Liver (tissue), 9 donors: ENCODE data around the gene RSU1. TPM values are rescaled to one million over a fixed set of nuclear protein-coding genes. Genes with fewer than 3 reads are reported as not detected.

Experiments
- DNase-seq: peaks from one replicate; pipeline ENCODE4 v3.0.0-alpha.2; 2017; ENCODE audit warnings: low spot score
- H3K27ac ChIP-seq, 2 donors: one replicate each; pipeline ENCODE4 v1.7.0; 2013; ENCODE audit warnings: inconsistent platforms in 2 of 2, low read length in 2 of 2, control low read depth in 1 of 2, low read depth in 1 of 2, mild to moderate bottlenecking in 1 of 2
- H3K27me3 ChIP-seq, 4 donors: one replicate each; pipeline versions ENCODE4 v1.6.1 to v1.7.0; 2013; ENCODE audit warnings: low read length in 3 of 4, inconsistent platforms in 1 of 4, mild to moderate bottlenecking in 1 of 4, moderate library complexity in 1 of 4; ENCODE audit not compliant: control insufficient read depth in 4 of 4, insufficient read depth in 4 of 4
- H3K36me3 ChIP-seq, 4 donors: one replicate each; pipeline versions ENCODE4 v1.6.1 to v1.7.0; 2013; ENCODE audit warnings: low read length in 3 of 4, mild to moderate bottlenecking in 3 of 4, low read depth in 1 of 4, moderate library complexity in 1 of 4; ENCODE audit not compliant: control insufficient read depth in 4 of 4, insufficient read depth in 3 of 4
- H3K4me1 ChIP-seq, 4 donors: one replicate each; pipeline versions ENCODE4 v1.6.1 to v1.7.0; 2013; ENCODE audit warnings: low read length in 3 of 4, mild to moderate bottlenecking in 3 of 4, moderate library complexity in 1 of 4; ENCODE audit not compliant: control insufficient read depth in 4 of 4, insufficient read depth in 4 of 4
- H3K4me3 ChIP-seq, 3 donors: one replicate each; pipeline versions ENCODE4 v1.6.1 to v1.7.0; 2013; ENCODE audit warnings: low read length in 3 of 3, control low read depth in 1 of 3, low read depth in 1 of 3, mild to moderate bottlenecking in 1 of 3
- H3K9ac ChIP-seq, 2 donors: one replicate each; pipeline ENCODE4 v1.7.0; 2013; ENCODE audit warnings: low read length in 2 of 2, mild to moderate bottlenecking in 2 of 2, moderate library complexity in 2 of 2, control low read depth in 1 of 2, low read depth in 1 of 2
- H3K9me3 ChIP-seq, 4 donors: one replicate each; pipeline versions ENCODE4 v1.6.1 to v1.7.0; 2013; ENCODE audit warnings: low read length in 3 of 4; ENCODE audit not compliant: control insufficient read depth in 4 of 4
- ATF3 ChIP-seq: IDR thresholded peaks from 2 replicates; pipeline ENCODE4 v1.6.1; 2016; ENCODE audit warnings: antibody characterized with exemption
- CTCF ChIP-seq: fragments of 150-350 bp; IDR thresholded peaks from 2 replicates; pipeline ENCODE4 v1.5.1; 2017; ENCODE audit warnings: improper control_type of control experiment, low read depth, low read length; ENCODE audit not compliant: missing input control
- FOXA1 ChIP-seq: IDR thresholded peaks from 2 replicates; pipeline ENCODE4 v1.6.1; 2016; ENCODE audit warnings: antibody characterized with exemption
- FOXA2 ChIP-seq: IDR thresholded peaks from 2 replicates; pipeline ENCODE4 v1.6.1; 2016; ENCODE audit warnings: antibody characterized with exemption
- GABPA ChIP-seq, 2 donors: IDR thresholded peaks in 1 of 2; conservative IDR thresholded peaks in 1 of 2; 2 replicates each; pipeline ENCODE4 v1.6.1; 2016; ENCODE audit warnings: antibody characterized with exemption in 2 of 2, mild to moderate bottlenecking in 1 of 2, moderate library complexity in 1 of 2
- HNF4A ChIP-seq, 2 donors: conservative IDR thresholded peaks; 2 replicates each; pipeline ENCODE4 v1.6.1; 2016; ENCODE audit warnings: antibody characterized with exemption in 2 of 2, mild to moderate bottlenecking in 2 of 2
- JUND ChIP-seq, 2 donors: IDR thresholded peaks; 2 replicates each; pipeline ENCODE4 v1.6.1; 2016; ENCODE audit warnings: antibody characterized with exemption in 2 of 2
- MAX ChIP-seq: IDR thresholded peaks from 2 replicates; pipeline ENCODE4 v1.6.1; 2016; ENCODE audit warnings: antibody characterized with exemption
- NR2F2 ChIP-seq: IDR thresholded peaks from 2 replicates; pipeline ENCODE4 v1.6.1; 2016; ENCODE audit warnings: antibody characterized with exemption
- RAD21 ChIP-seq, 2 donors: IDR thresholded peaks; 2 replicates each; pipeline ENCODE4 v1.6.1; 2016; ENCODE audit warnings: antibody characterized with exemption in 2 of 2, mild to moderate bottlenecking in 2 of 2
- REST ChIP-seq: IDR thresholded peaks from 2 replicates; pipeline ENCODE4 v1.6.1; 2016; ENCODE audit warnings: antibody characterized with exemption, mild to moderate bottlenecking
- RXRA ChIP-seq, 2 donors: IDR thresholded peaks; 2 replicates each; pipeline ENCODE4 v1.6.1; 2017 to 2018; ENCODE audit warnings: antibody characterized with exemption in 2 of 2, mild to moderate bottlenecking in 1 of 2
- SP1 ChIP-seq: IDR thresholded peaks from 2 replicates; pipeline ENCODE4 v1.6.1; 2018; ENCODE audit warnings: antibody characterized with exemption, mild to moderate bottlenecking
- TAF1 ChIP-seq: conservative IDR thresholded peaks from 2 replicates; pipeline ENCODE4 v1.6.1; 2016; ENCODE audit warnings: antibody characterized with exemption, mild to moderate bottlenecking
- YY1 ChIP-seq: IDR thresholded peaks from 2 replicates; pipeline ENCODE4 v1.6.1; 2016; ENCODE audit warnings: antibody characterized with exemption, mild to moderate bottlenecking
- ZBTB33 ChIP-seq: IDR thresholded peaks from 2 replicates; pipeline ENCODE4 v1.6.1; 2016; ENCODE audit warnings: antibody characterized with exemption
- WGBS: extraction: QIAGEN DNeasy Blood & Tissue Kit; methylation state at CpG from one replicate; pipeline ENCODE4 v1.1.7; 2013; 5-methylcytosine and 5-hydroxymethylcytosine counted together
- polyA plus RNA-seq, 2 donors: library from polyadenylated mRNA; stranded (reverse) in 1 of 2; unstranded in 1 of 2; fragments of 200-250 nt in 1 of 2; fragments of >200 nt in 1 of 2; fragmentation: Nextera tagmentation in 1 of 2; extraction: Ambion mirVana in 1 of 2; gene quantifications; one replicate each; pipeline versions ENCODE4 v1.2.1 to v1.2.3, GENCODE V29; 2013 to 2015
- total RNA-seq, 2 donors: library from RNA; depleted of rRNA; stranded (reverse); fragments of >200 nt; gene quantifications; one replicate each; pipeline ENCODE4 v1.2.3, GENCODE V29; 2014
- donor health status: healthy.
- donor health status: healthy.
- donor health status: healthy.
- donor health status: healthy.
- donor health status: healthy.

The RSU1 gene
- total and polyA plus RNA-seq, 4 donors, result 19.2 to 38.2 (median 28.0) TPM

GRCh38 chr10:16773334-16773733 lies 43.9 kb downstream of the RSU1 start:
- peaks cover 0 to 2% (median 0%) of the 10 kb centered on the region in 4 donors for H3K4me1 ChIP-seq
- no peaks in the 10 kb centered on the region for H3K9me3 ChIP-seq
- H3K27me3 ChIP-seq, result no peaks in the 10 kb centered on the region
- WGBS, result 92% methylated on average over 11 of the region's 11 CpGs
- H3K27ac ChIP-seq, result no peak overlapping the region
- no peak overlapping the region for H3K9ac ChIP-seq
- no peak overlapping the region for H3K4me3 ChIP-seq
- no peaks in the 10 kb centered on the region for H3K36me3 ChIP-seq
- DNase-seq, result no peak
- TF ChIP-seq NR2F2, result no peak
- TF ChIP-seq RAD21 (IDR thresholded peaks at IDR 0.05), result no peak
- no peak for TF ChIP-seq JUND (IDR thresholded peaks at IDR 0.05)
- TF ChIP-seq CTCF, result no peak
- no peak for TF ChIP-seq TAF1

GRCh38 chr10:16770670-16771069 lies 46.6 kb downstream of the RSU1 start:
- Histone ChIP-seq H3K27me3 (no peaks in the 10 kb centered on the region), H3K4me3 (no peak overlapping the region), H3K9ac (no peak overlapping the region), H3K27ac (no peak overlapping the region), H3K4me1 (no peaks in the 10 kb centered on the region), H3K36me3 (no peaks in the 10 kb centered on the region), H3K9me3 (no peaks in the 10 kb centered on the region)
- TF ChIP-seq YY1 (no peak), JUND (IDR thresholded peaks at IDR 0.05) (no peak), ZBTB33 (no peak)
- 98% methylated on average over 6 of the region's 6 CpGs for WGBS
- no peak for DNase-seq

- Histone ChIP-seq H3K4me1 (no peaks in the 10 kb centered on the region), H3K4me3 (no peak overlapping the region), H3K9me3 (no peaks in the 10 kb centered on the region), H3K27me3 (no peaks in the 10 kb centered on the region), H3K27ac (no peak overlapping the region), H3K36me3 (no peaks in the 10 kb centered on the region), H3K9ac (no peak overlapping the region)
- DNase-seq, result no peak
- 96% methylated on average over 8 of the region's 8 CpGs for WGBS
- TF ChIP-seq FOXA1, result no peak
- TF ChIP-seq JUND (IDR thresholded peaks at IDR 0.05), result no peak
- TF ChIP-seq HNF4A (conservative IDR thresholded peaks at IDR 0.05), result no peak
- no peak for TF ChIP-seq REST
- TF ChIP-seq SP1, result no peak
- TF ChIP-seq MAX, result no peak
- TF ChIP-seq GABPA (IDR thresholded peaks at IDR 0.05 in 1 of 2, conservative IDR thresholded peaks at IDR 0.05 in 1 of 2), result no peak
- no peak for TF ChIP-seq CTCF
- no peak for TF ChIP-seq YY1
- no peak for TF ChIP-seq RAD21 (IDR thresholded peaks at IDR 0.05)
- no peak for TF ChIP-seq TAF1
- TF ChIP-seq ATF3, result no peak
- no peak for TF ChIP-seq RXRA (IDR thresholded peaks at IDR 0.05)
- no peak for TF ChIP-seq NR2F2
- no peak for TF ChIP-seq FOXA2
Observed at GRCh38 chr10:16770141-16770540, 47.1 kb downstream of the RSU1 start.
